Measurements from ENCODE around the gene ATXN1.

- TF ChIP-seq CTCF (IDR thresholded peaks at IDR 0.05; ENCODE audit: insufficient read depth, low read length) (no peak), POLR2AphosphoS5 (IDR thresholded peaks at IDR 0.05; ENCODE audit: low read depth) (no peak), REST (IDR thresholded peaks at IDR 0.05; ENCODE audit: insufficient replicate concordance, low read depth) (no peak), SPI1 (IDR thresholded peaks at IDR 0.05; ENCODE audit: borderline replicate concordance, low read depth) (no peak), GABPA (IDR thresholded peaks at IDR 0.05; ENCODE audit: low read depth) (no peak)
These were observed 24.1 kb downstream of the ATXN1 start for GRCh38 chr6:16736856-16737775.

All from HL-60 (cell line).